Skeletal muscle tissue (tissue), 4 donors: ENCODE results near the gene RNF213. TPM values are rescaled to one million over a fixed set of nuclear protein-coding genes. Genes with fewer than 3 reads are reported as not detected.

ENCODE experiments used
- H3K27ac ChIP-seq: one replicate; pipeline ENCODE4 v1.7.0; 2013; ENCODE audit warnings: mild to moderate bottlenecking, low read depth, low read length, inconsistent platforms
- H3K27me3 ChIP-seq, 3 donors: one replicate each; pipeline ENCODE4 v1.7.0; 2013; ENCODE audit warnings: low read length in 3 of 3; ENCODE audit not compliant: control insufficient read depth in 3 of 3, insufficient read depth in 3 of 3
- H3K36me3 ChIP-seq, 3 donors: one replicate each; pipeline ENCODE4 v1.7.0; 2013; ENCODE audit warnings: low read length in 3 of 3; ENCODE audit not compliant: control insufficient read depth in 3 of 3, insufficient read depth in 3 of 3
- H3K4me1 ChIP-seq, 3 donors: one replicate each; pipeline ENCODE4 v1.7.0; 2013; ENCODE audit warnings: low read length in 3 of 3, mild to moderate bottlenecking in 3 of 3; ENCODE audit not compliant: control insufficient read depth in 3 of 3, insufficient read depth in 3 of 3
- H3K4me3 ChIP-seq, 3 donors: one replicate each; pipeline ENCODE4 v1.7.0; 2013; ENCODE audit warnings: low read length in 3 of 3
- H3K9ac ChIP-seq, 3 donors: one replicate each; pipeline ENCODE4 v1.7.0; 2013; ENCODE audit warnings: low read length in 3 of 3, mild to moderate bottlenecking in 3 of 3, moderate library complexity in 2 of 3, low read depth in 1 of 3
- H3K9me3 ChIP-seq, 3 donors: one replicate each; pipeline ENCODE4 v1.7.0; 2013; ENCODE audit warnings: low read length in 3 of 3; ENCODE audit not compliant: control insufficient read depth in 3 of 3
- total RNA-seq: library from RNA; depleted of rRNA; stranded (reverse); fragments of >200 nt; gene quantifications from one replicate; pipeline ENCODE4 v1.2.3, GENCODE V29; 2014
- donor health status: Osteomylitis.

The RNF213 gene
- total RNA-seq, 1 donor from 2014 or later: 63.2 TPM

DNA sequence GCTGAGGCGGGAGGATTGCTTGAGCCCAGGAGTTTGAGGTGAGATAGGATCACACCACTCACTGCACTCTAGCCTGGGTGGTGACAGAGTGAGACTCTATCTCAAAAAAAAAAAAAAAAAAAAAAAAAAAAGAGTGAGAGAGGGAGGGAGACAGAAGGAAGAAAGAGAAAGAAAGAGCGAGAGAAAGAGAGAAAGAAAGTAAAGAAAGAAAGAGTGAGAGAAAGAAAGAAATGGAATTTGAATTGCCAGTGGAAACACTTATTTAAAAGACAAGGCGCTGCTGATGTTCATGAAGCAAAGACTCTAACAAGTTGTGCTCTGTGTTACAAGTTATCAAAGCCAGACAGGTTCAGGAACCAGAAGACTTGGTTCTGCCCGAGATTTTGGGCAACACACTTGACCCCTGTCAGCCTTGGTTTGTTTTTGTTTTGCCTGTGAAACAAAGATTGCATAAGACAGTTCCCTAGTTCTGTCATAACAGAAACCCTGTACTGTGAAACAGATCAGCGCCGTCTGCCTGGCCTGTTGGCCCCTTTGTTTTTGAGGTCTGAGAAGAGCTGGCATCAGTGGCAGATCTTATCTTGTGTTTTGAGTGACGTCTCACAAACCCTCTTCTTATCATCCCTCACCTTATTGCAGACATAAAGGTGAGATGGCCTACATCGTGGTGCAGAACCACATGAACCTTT lies 98.9 kb downstream of the RNF213 start:
- Histone ChIP-seq H3K27me3 (no peaks in the 10 kb centered on the region), H3K36me3 (peaks cover 62 to 72% (median 71%) of the 10 kb centered on the region in 3 donors), H3K9me3 (no peaks in the 10 kb centered on the region), H3K27ac (no peak overlapping the region), H3K4me3 (no peak overlapping the region), H3K4me1 (peaks cover 0 to 4% (median 0%) of the 10 kb centered on the region in 3 donors), H3K9ac (no peak overlapping the region)

- H3K9me3 ChIP-seq: no peaks in the 10 kb centered on the region
- H3K36me3 ChIP-seq: peaks cover 63 to 74% (median 73%) of the 10 kb centered on the region in 3 donors
- H3K27ac ChIP-seq: no peak overlapping the region
- no peaks in the 10 kb centered on the region for H3K27me3 ChIP-seq
- H3K4me3 ChIP-seq: no peak overlapping the region
- no peak overlapping the region for H3K9ac ChIP-seq
- peaks cover 0 to 4% (median 0%) of the 10 kb centered on the region in 3 donors for H3K4me1 ChIP-seq
Observed at GRCh38 chr17:80360396-80360795, 99.7 kb downstream of the RNF213 start.

DNA sequence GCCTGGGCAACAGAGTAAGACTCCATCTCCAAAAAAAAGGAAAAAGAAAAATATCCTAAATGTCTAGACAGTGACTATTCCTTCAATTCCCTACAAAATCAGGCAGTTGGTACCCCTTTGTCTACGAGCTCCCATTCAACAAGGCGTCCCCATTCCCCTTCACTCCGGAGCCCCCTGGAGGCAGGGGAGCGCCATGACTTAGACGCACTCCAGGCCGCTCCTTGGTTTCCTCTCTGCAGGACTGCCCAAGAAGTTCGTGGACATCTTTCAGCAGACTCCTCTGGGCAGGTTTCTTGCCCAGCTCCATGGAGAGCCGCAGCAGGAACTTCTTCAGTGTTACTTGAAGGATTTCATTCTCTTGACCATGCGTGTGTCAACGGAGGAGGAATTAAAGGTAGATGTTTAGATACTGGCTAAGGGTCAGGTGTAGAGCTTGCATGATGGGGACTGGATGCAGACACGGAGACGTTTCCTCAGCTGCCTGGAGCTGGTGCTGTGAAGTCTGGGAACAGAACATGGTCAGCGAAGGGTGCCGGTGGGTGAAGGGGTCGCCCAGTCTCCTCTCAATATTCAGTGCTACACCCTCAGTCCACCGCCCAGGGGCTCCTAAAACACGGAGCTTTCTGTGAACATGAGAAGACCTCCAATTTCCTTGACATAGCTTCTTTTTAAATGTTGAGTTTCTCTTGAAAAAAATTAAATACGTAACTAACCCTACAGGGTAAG lies 101.0 kb downstream of the RNF213 start:
- H3K9ac ChIP-seq: no peak overlapping the region
- H3K9me3 ChIP-seq: no peaks in the 10 kb centered on the region
- H3K36me3 ChIP-seq: peaks cover 71 to 81% (median 79%) of the 10 kb centered on the region in 3 donors
- peaks cover 0 to 4% (median 0%) of the 10 kb centered on the region in 3 donors for H3K4me1 ChIP-seq
- no peak overlapping the region for H3K4me3 ChIP-seq
- no peak overlapping the region for H3K27ac ChIP-seq
- H3K27me3 ChIP-seq: no peaks in the 10 kb centered on the region

GRCh38 chr17:80362428-80363119 lies 101.9 kb downstream of the RNF213 start:
- Histone ChIP-seq H3K4me1 (peaks cover 0 to 4% (median 0%) of the 10 kb centered on the region in 3 donors), H3K27ac (no peak overlapping the region), H3K9ac (no peak overlapping the region), H3K4me3 (no peak overlapping the region), H3K9me3 (no peaks in the 10 kb centered on the region), H3K27me3 (no peaks in the 10 kb centered on the region), H3K36me3 (peaks cover 73 to 87% (median 79%) of the 10 kb centered on the region in 3 donors)

GRCh38 chr17:80363120-80363515 lies 102.5 kb downstream of the RNF213 start:
- H3K36me3 ChIP-seq: peaks cover 72 to 91% (median 79%) of the 10 kb centered on the region in 3 donors
- H3K27ac ChIP-seq: no peak overlapping the region
- no peaks in the 10 kb centered on the region for H3K27me3 ChIP-seq
- peak overlapping the region in 1 of 3 donors; percentile 33 for H3K9ac ChIP-seq
- H3K4me1 ChIP-seq: peaks cover 0 to 4% (median 0%) of the 10 kb centered on the region in 3 donors
- peak overlapping the region in 1 of 3 donors; percentile 6 for H3K4me3 ChIP-seq
- H3K9me3 ChIP-seq: no peaks in the 10 kb centered on the region

- Histone ChIP-seq H3K4me1 (peaks cover 0 to 4% (median 0%) of the 10 kb centered on the region in 3 donors), H3K27ac (no peak overlapping the region), H3K36me3 (peaks cover 71 to 91% (median 78%) of the 10 kb centered on the region in 3 donors), H3K4me3 (no peak overlapping the region), H3K9me3 (no peaks in the 10 kb centered on the region), H3K27me3 (no peaks in the 10 kb centered on the region), H3K9ac (no peak overlapping the region)
Observed at GRCh38 chr17:80363518-80364090, 103.0 kb downstream of the RNF213 start.

GRCh38 chr17:80364091-80364691 lies 103.5 kb downstream of the RNF213 start:
- no peaks in the 10 kb centered on the region for H3K27me3 ChIP-seq
- no peak overlapping the region for H3K4me3 ChIP-seq
- no peaks in the 10 kb centered on the region for H3K9me3 ChIP-seq
- H3K36me3 ChIP-seq: peaks cover 67 to 92% (median 77%) of the 10 kb centered on the region in 3 donors
- no peak overlapping the region for H3K27ac ChIP-seq
- peaks cover 0 to 4% (median 0%) of the 10 kb centered on the region in 3 donors for H3K4me1 ChIP-seq
- no peak overlapping the region for H3K9ac ChIP-seq

DNA sequence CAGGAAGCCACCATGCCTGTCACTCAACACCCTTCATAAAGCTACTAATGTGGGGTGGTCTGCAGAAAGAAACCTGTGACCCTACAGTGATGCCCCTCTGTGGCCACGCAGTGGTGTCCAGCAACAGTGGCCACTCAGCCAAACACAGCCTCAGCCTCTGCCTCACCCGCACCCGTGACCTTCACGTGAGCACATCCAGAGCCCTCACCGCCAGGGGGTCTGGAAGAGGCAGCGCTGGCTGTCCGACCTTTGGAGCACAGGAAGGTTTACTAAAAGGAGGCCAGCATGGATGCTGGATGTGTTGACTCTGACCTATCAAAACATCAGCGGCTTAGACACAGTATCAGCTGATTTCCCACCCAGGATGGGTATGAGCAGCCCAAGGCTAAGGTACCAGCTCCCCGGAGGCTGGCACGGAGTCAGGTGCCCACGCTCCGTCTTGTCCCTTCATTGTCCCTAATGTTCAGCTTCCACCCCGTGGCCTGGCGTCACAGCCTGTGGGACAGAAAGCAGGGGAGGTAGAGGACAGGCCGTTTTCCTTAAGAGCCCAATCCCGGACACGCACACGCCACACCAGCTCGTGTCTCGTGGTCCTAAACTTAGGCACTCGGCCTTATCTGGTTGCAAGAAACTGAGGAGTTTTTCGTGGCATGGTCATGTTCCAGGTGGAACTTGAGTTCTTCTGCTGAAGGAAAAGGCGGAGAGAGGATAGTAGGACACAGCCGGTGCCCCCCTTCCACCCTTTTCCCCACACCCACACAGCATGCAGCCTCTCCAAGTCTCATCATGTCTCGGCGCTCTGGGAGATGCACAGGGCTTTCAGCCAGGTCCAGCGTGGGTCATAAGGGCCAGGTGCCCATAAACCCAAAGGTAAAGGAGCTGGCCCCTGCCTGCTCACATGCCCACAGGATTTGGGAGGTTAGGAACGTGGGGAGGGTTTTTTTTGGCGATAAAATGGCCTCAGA lies 104.6 kb downstream of the RNF213 start:
- Histone ChIP-seq H3K4me3 (no peak overlapping the region), H3K36me3 (peaks cover 67 to 94% (median 78%) of the 10 kb centered on the region in 3 donors), H3K9ac (no peak overlapping the region), H3K27me3 (no peaks in the 10 kb centered on the region), H3K27ac (no peak overlapping the region), H3K4me1 (peaks cover 0 to 4% (median 0%) of the 10 kb centered on the region in 3 donors), H3K9me3 (no peaks in the 10 kb centered on the region)
